H9 (cell line): ENCODE data around the gene NAXD. TPM values are rescaled to one million over a fixed set of nuclear protein-coding genes. Genes with fewer than 3 reads are reported as not detected.

Source experiments
- DNase-seq: peaks from one replicate; pipeline ENCODE4 v3.0.0-alpha.2; 2017
- H2AFZ ChIP-seq: one replicate; pipeline ENCODE4 v1.6.1; 2013; ENCODE audit warnings: mild to moderate bottlenecking, low read length, control low read depth, moderate library complexity
- H2AK5ac ChIP-seq: 2 replicates; pipeline ENCODE4 v1.6.1; 2013; ENCODE audit warnings: low read length, control low read depth, mixed read lengths; ENCODE audit not compliant: insufficient read length
- H2BK120ac ChIP-seq: one replicate; pipeline ENCODE4 v1.6.1; 2013; ENCODE audit warnings: low read depth, mild to moderate bottlenecking, low read length, control low read depth, inconsistent platforms; ENCODE audit not compliant: poor library complexity, severe bottlenecking
- H2BK12ac ChIP-seq: 2 replicates; pipeline ENCODE4 v1.6.1; 2013; ENCODE audit warnings: low read length, control low read depth, mixed read lengths, low read depth; ENCODE audit not compliant: insufficient read length
- H2BK15ac ChIP-seq: 2 replicates; pipeline ENCODE4 v1.6.1; 2013; ENCODE audit warnings: low read depth, low read length, control low read depth
- H2BK20ac ChIP-seq: one replicate; pipeline ENCODE4 v1.6.1; 2013; ENCODE audit warnings: low read depth, mild to moderate bottlenecking, low read length, control low read depth, inconsistent platforms; ENCODE audit not compliant: poor library complexity, severe bottlenecking
- H2BK5ac ChIP-seq: 2 replicates; pipeline ENCODE4 v1.6.1; 2013; ENCODE audit warnings: low read length, control low read depth, mixed read lengths; ENCODE audit not compliant: insufficient read length
- H3K14ac ChIP-seq: 2 replicates; pipeline ENCODE4 v1.6.1; 2013; ENCODE audit warnings: low read length, control low read depth; ENCODE audit not compliant: insufficient read depth
- H3K18ac ChIP-seq: 2 replicates; pipeline ENCODE4 v1.6.1; 2013; ENCODE audit warnings: low read depth, mild to moderate bottlenecking, mixed read lengths, low read length, control low read depth; ENCODE audit not compliant: insufficient read length
- H3K23ac ChIP-seq: 2 replicates; pipeline ENCODE4 v1.6.1; 2013; ENCODE audit warnings: low read length, control low read depth, mixed read lengths, low read depth; ENCODE audit not compliant: insufficient read length
- H3K23me2 ChIP-seq: 2 replicates; pipeline ENCODE4 v1.6.1; 2013; ENCODE audit warnings: low read depth, mild to moderate bottlenecking, mixed read lengths, low read length, control low read depth; ENCODE audit not compliant: insufficient read length, poor library complexity, severe bottlenecking
- H3K27ac ChIP-seq: 2 replicates; pipeline ENCODE4 v1.5.1; 2013; ENCODE audit warnings: low read length, control low read depth, mixed read lengths, low read depth; ENCODE audit not compliant: insufficient read length
- H3K27me3 ChIP-seq: 2 replicates; pipeline ENCODE4 v1.6.1; 2013; ENCODE audit warnings: low read length, control low read depth, inconsistent platforms; ENCODE audit not compliant: insufficient read depth
- H3K4ac ChIP-seq: 2 replicates; pipeline ENCODE4 v1.6.1; 2013; ENCODE audit warnings: low read depth, mild to moderate bottlenecking, control low read depth, inconsistent platforms, low read length, moderate library complexity
- H3K4me1 ChIP-seq: 2 replicates; pipeline ENCODE4 v1.6.1; 2013; ENCODE audit warnings: low read length, control low read depth, inconsistent platforms; ENCODE audit not compliant: insufficient read depth
- H3K4me2 ChIP-seq: 2 replicates; pipeline ENCODE4 v1.6.1; 2013; ENCODE audit warnings: low read length, control low read depth, mixed read lengths; ENCODE audit not compliant: insufficient read length, insufficient read depth
- H3K56ac ChIP-seq: 2 replicates; pipeline ENCODE4 v1.6.1; 2013; ENCODE audit warnings: low read depth, mild to moderate bottlenecking, mixed read lengths, low read length, control low read depth; ENCODE audit not compliant: insufficient read length
- H3K79me1 ChIP-seq: 2 replicates; pipeline ENCODE4 v1.6.1; 2013; ENCODE audit warnings: low read depth, mild to moderate bottlenecking, moderate library complexity, low read length, control low read depth, inconsistent platforms; ENCODE audit not compliant: insufficient read depth, poor library complexity, severe bottlenecking
- H3K79me2 ChIP-seq: 2 replicates; pipeline ENCODE4 v1.6.1; 2013; ENCODE audit warnings: low read length, control low read depth, inconsistent platforms; ENCODE audit not compliant: insufficient read depth
- H3K9ac ChIP-seq: 2 replicates; pipeline ENCODE4 v1.6.1; 2013; ENCODE audit warnings: low read length, control low read depth, mixed read lengths; ENCODE audit not compliant: insufficient read length; ENCODE audit errors: extremely low read depth
- H3K9me3 ChIP-seq: one replicate; pipeline ENCODE4 v1.6.1; 2013; ENCODE audit warnings: low read depth, low read length, inconsistent platforms; ENCODE audit not compliant: control insufficient read depth
- H3T11ph ChIP-seq: one replicate; pipeline ENCODE4 v1.6.1; 2013; ENCODE audit warnings: mild to moderate bottlenecking, low read length, control low read depth, inconsistent platforms
- H4K20me1 ChIP-seq: one replicate; pipeline ENCODE4 v1.6.1; 2013; ENCODE audit not compliant: control insufficient read depth, insufficient read length, insufficient read depth
- H4K5ac ChIP-seq: 2 replicates; pipeline ENCODE4 v1.6.1; 2013; ENCODE audit warnings: low read depth, mild to moderate bottlenecking, mixed read lengths, low read length, control low read depth; ENCODE audit not compliant: insufficient read length
- H4K8ac ChIP-seq: replicated peaks from 2 replicates; pipeline ENCODE4 v1.6.1; 2013; ENCODE audit warnings: low read length, control low read depth, mixed read lengths, low read depth; ENCODE audit not compliant: insufficient read length
- H4K91ac ChIP-seq: 2 replicates; pipeline ENCODE4 v1.6.1; 2013; ENCODE audit warnings: low read depth, mild to moderate bottlenecking, moderate library complexity, mixed read lengths, low read length, control low read depth; ENCODE audit not compliant: insufficient read length
- H3K27ac Mint-ChIP-seq, 3 experiments: 2 replicates in 2 of 3; 3 replicates in 1 of 3; pipeline ENCODE4 v1.8.0; 2020 to 2021; ENCODE audit warnings: mixed read lengths in 3 of 3, mild to moderate bottlenecking in 1 of 3, moderate library complexity in 1 of 3
- H3K27me3 Mint-ChIP-seq: 2 replicates; pipeline ENCODE4 v1.8.0; 2021; ENCODE audit warnings: low read depth, mild to moderate bottlenecking, moderate library complexity, mixed read lengths
- H3K36me3 Mint-ChIP-seq, 3 experiments: 2 replicates in 2 of 3; 3 replicates in 1 of 3; pipeline ENCODE4 v1.8.0; 2020 to 2021; ENCODE audit warnings: low read depth in 3 of 3, mixed read lengths in 3 of 3; ENCODE audit not compliant: insufficient read depth in 1 of 3
- H3K4me1 Mint-ChIP-seq, 2 experiments: 2 replicates each; pipeline ENCODE4 v1.8.0; 2020; ENCODE audit warnings: mixed read lengths in 2 of 2
- H3K4me3 Mint-ChIP-seq, 2 experiments: 2 replicates in 1 of 2; 3 replicates in 1 of 2; pipeline ENCODE4 v1.8.0; 2020 to 2021; ENCODE audit warnings: mild to moderate bottlenecking in 2 of 2, mixed read lengths in 2 of 2, moderate library complexity in 1 of 2
- H3K9me3 Mint-ChIP-seq, 2 experiments: 2 replicates in 1 of 2; 3 replicates in 1 of 2; pipeline ENCODE4 v1.8.0; 2020; ENCODE audit warnings: mild to moderate bottlenecking in 2 of 2, mixed read lengths in 2 of 2, moderate library complexity in 1 of 2
- CTCF ChIP-seq: fragments of 200-600 bp; sonication (generic); conservative IDR thresholded peaks from 3 replicates; pipeline ENCODE4 v1.8.0; 2021; ENCODE audit warnings: antibody characterized with exemption, mild to moderate bottlenecking
- WGBS: extraction: QIAGEN DNeasy Blood & Tissue Kit; methylation state at CpG from one replicate; pipeline ENCODE4 v1.1.7; 2013; ENCODE audit warnings: missing lambda C conversion rate, low lambda C conversion rate, mixed read lengths; ENCODE audit not compliant: insufficient read length; ENCODE audit errors: extremely low coverage; 5-methylcytosine and 5-hydroxymethylcytosine counted together
- total RNA-seq: library from RNA; stranded (reverse); gene quantifications from 2 replicates; pipeline ENCODE4 v1.2.1, GENCODE V29; 2021

The NAXD gene
- total RNA-seq, 1 experiment from 2014 or later: 25.5 TPM

GRCh38 chr13:110677731-110678545 lies 62.6 kb downstream of the NAXD start:
- H3K4me1 Mint-ChIP-seq: no peaks in the 10 kb centered on the region
- H3K36me3 Mint-ChIP-seq: peaks cover 47 to 68% (median 61%) of the 10 kb centered on the region in 3 experiments
- Histone ChIP-seq H2BK5ac (no peak overlapping the region), H2BK15ac (no peak overlapping the region), H3K79me2 (no peaks in the 10 kb centered on the region), H3K9me3 (no peaks in the 10 kb centered on the region), H4K91ac (no peak overlapping the region), H3K27ac (no peak overlapping the region), H3K9ac (no peak overlapping the region), H3K14ac (no peak overlapping the region), H3K56ac (no peak overlapping the region), H3K4me1 (no peaks in the 10 kb centered on the region), H2AFZ (no peak overlapping the region), H3K79me1 (no peaks in the 10 kb centered on the region), H2BK120ac (no peak overlapping the region), H3T11ph (no peak overlapping the region), H2BK12ac (no peak overlapping the region), H3K27me3 (no peaks in the 10 kb centered on the region), H3K23ac (no peak overlapping the region), H3K23me2 (no peaks in the 10 kb centered on the region), H3K4ac (no peak overlapping the region), H2BK20ac (no peak overlapping the region), H4K20me1 (no peaks in the 10 kb centered on the region), H3K4me2 (no peak overlapping the region), H3K18ac (no peak overlapping the region), H4K5ac (no peak overlapping the region), H4K8ac (no peak overlapping the region), H2AK5ac (no peak overlapping the region)
- no peak overlapping the region for H3K4me3 Mint-ChIP-seq
- TF ChIP-seq CTCF: no peak
- WGBS: no CpG with 5 or more reads among the region's 28 CpGs
- DNase-seq: no peak
- no peaks in the 10 kb centered on the region for H3K27me3 Mint-ChIP-seq
- H3K27ac Mint-ChIP-seq: no peak overlapping the region; a peak in 1 of 7 replicates
- peaks cover 0 to 3% of the 10 kb centered on the region in 2 experiments; a peak in 1 of 5 replicates for H3K9me3 Mint-ChIP-seq
